B cell (primary cell): ENCODE measurements around the gene WDR90. TPM values are rescaled to one million over a fixed set of nuclear protein-coding genes. Genes with fewer than 3 reads are reported as not detected.
"Not testable (repeated sequence)": the region's sequence is repeated elsewhere in the genome, so short reads cannot be mapped to it uniquely, and the experiment has no call there.

ENCODE experiments used
- ATAC-seq: fragments of 200-7000 bp; cut with Tn5 transposase; one replicate; pipeline ENCODE4 v1.10.0; 2021; ENCODE audit warnings: low read depth, mild to moderate bottlenecking, moderate number of reproducible peaks, moderate library complexity
- CTCF ChIA-PET: fragments of 350-600 bp; sonication (Branson Sonifier 250); formaldehyde crosslinking; loops from one replicate; lab custom pipeline; 2021; ENCODE audit warnings: antibody characterized with exemption, inconsistent platforms; lab: Charles Lee
- POLR2A ChIA-PET: fragments of 350-600 bp; sonication (Branson Sonifier 250); formaldehyde crosslinking; loops from one replicate; lab custom pipeline; 2021; ENCODE audit warnings: antibody characterized with exemption; lab: Charles Lee
- DNase-seq: peaks from one replicate; pipeline ENCODE4 v3.0.0; 2013
- H2AFZ ChIP-seq: 2 replicates; pipeline ENCODE4 v1.6.1; 2012; ENCODE audit warnings: mild to moderate bottlenecking, low read depth, low read length; ENCODE audit not compliant: insufficient read depth, poor library complexity, severe bottlenecking
- H3K27ac ChIP-seq, 2 donors: 1 replicate in 1 of 2; 2 replicates in 1 of 2; pipeline ENCODE4 v1.5.1; 2012 to 2013; ENCODE audit warnings: low read length in 2 of 2, mild to moderate bottlenecking in 2 of 2, moderate library complexity in 1 of 2
- H3K27me3 ChIP-seq, 4 experiments: fragments of 200-600 bp in 1 of 4; sonication (generic) in 1 of 4; replicated peaks in 1 of 4; 1 replicate in 2 of 4; 2 replicates in 2 of 4; pipeline versions ENCODE4 v1.6.1 to v1.7.0; 2013 to 2016; ENCODE audit warnings: low read length in 3 of 4, mild to moderate bottlenecking in 2 of 4, mixed read lengths in 1 of 4, moderate library complexity in 1 of 4; ENCODE audit not compliant: insufficient read depth in 4 of 4, control insufficient read depth in 3 of 4; ENCODE audit errors: control extremely low read depth in 1 of 4
- H3K36me3 ChIP-seq, 2 experiments: replicated peaks in 1 of 2; 1 replicate in 1 of 2; 2 replicates in 1 of 2; pipeline versions ENCODE4 v1.6.1 to v1.7.1; 2013; ENCODE audit warnings: low read length in 1 of 2; ENCODE audit not compliant: insufficient read depth in 2 of 2, control insufficient read depth in 1 of 2; ENCODE audit errors: control extremely low read depth in 1 of 2, extremely low read depth in 1 of 2
- H3K4me1 ChIP-seq, 2 donors: fragments of 200-600 bp in 1 of 2; sonication (generic) in 1 of 2; 1 replicate in 1 of 2; 2 replicates in 1 of 2; pipeline versions ENCODE4 v1.5.1 to v1.6.1; 2013 to 2017; ENCODE audit warnings: low read length in 2 of 2; ENCODE audit not compliant: control insufficient read depth in 2 of 2, insufficient read depth in 2 of 2
- H3K4me2 ChIP-seq: replicated peaks from 2 replicates; pipeline ENCODE3; 2012; ENCODE audit warnings: mild to moderate bottlenecking, low read depth, low read length; ENCODE audit not compliant: poor library complexity, severe bottlenecking
- H3K4me3 ChIP-seq, 5 experiments: fragments of 200-600 bp in 1 of 5; sonication (generic) in 1 of 5; 1 replicate in 3 of 5; 2 replicates in 2 of 5; pipeline versions ENCODE4 v1.5.1 to v1.7.0; 2011 to 2016; ENCODE audit warnings: low read length in 4 of 5, mild to moderate bottlenecking in 4 of 5, low read depth in 2 of 5, control low read depth in 1 of 5, moderate library complexity in 1 of 5; ENCODE audit not compliant: insufficient read depth in 1 of 5; ENCODE audit errors: control extremely low read depth in 1 of 5, extremely low read depth in 1 of 5
- H3K79me2 ChIP-seq: fragments of 200-600 bp; sonication (generic); one replicate; pipeline ENCODE4 v1.6.0; 2016; ENCODE audit warnings: low read length; ENCODE audit not compliant: control insufficient read depth, insufficient read depth
- H3K9ac ChIP-seq: fragments of 200-600 bp; sonication (generic); 2 replicates; pipeline ENCODE4 v1.6.1; 2017; ENCODE audit warnings: mild to moderate bottlenecking, low read length, moderate library complexity
- H3K9me3 ChIP-seq, 3 donors: one replicate each; pipeline versions ENCODE4 v1.6.1 to v1.7.1; 2013; ENCODE audit warnings: low read length in 2 of 3; ENCODE audit not compliant: control insufficient read depth in 2 of 3, insufficient read depth in 1 of 3; ENCODE audit errors: control extremely low read depth in 1 of 3
- H4K20me1 ChIP-seq: 2 replicates; pipeline ENCODE4 v1.6.0; 2012; ENCODE audit warnings: mild to moderate bottlenecking, low read length; ENCODE audit not compliant: insufficient read depth, control insufficient read depth, poor library complexity, severe bottlenecking
- H3K27ac Mint-ChIP-seq: one replicate; pipeline ENCODE4 v1.8.0; 2021; ENCODE audit warnings: mixed read lengths
- H3K27me3 Mint-ChIP-seq: one replicate; pipeline ENCODE4 v1.8.0; 2021; ENCODE audit warnings: mixed read lengths
- H3K4me1 Mint-ChIP-seq: one replicate; pipeline ENCODE4 v1.8.0; 2021; ENCODE audit warnings: mixed read lengths
- H3K4me3 Mint-ChIP-seq: one replicate; pipeline ENCODE4 v1.8.0; 2021; ENCODE audit warnings: mixed read lengths
- H3K9me3 Mint-ChIP-seq: one replicate; pipeline ENCODE4 v1.8.0; 2022; ENCODE audit warnings: mixed read lengths; ENCODE audit not compliant: insufficient read depth
- EZH2 ChIP-seq: IDR thresholded peaks from 2 replicates; pipeline ENCODE4 v1.6.1; 2012; ENCODE audit warnings: borderline replicate concordance, low read depth, mild to moderate bottlenecking, moderate library complexity, low read length; ENCODE audit not compliant: insufficient read depth, poor library complexity, severe bottlenecking
- WGBS: methylation state at CpG from one replicate; pipeline ENCODE4 v1.1.5; 2013; ENCODE audit warnings: missing lambda C conversion rate; ENCODE audit not compliant: insufficient coverage; 5-methylcytosine and 5-hydroxymethylcytosine counted together
- intact Hi-C: fragments of 100-400 bp; cut with micrococcal nuclease; formaldehyde crosslinking; loops from one replicate; pipeline ENCODE4 v1.10.0; 2022
- polyA plus RNA-seq: library from polyadenylated mRNA; depleted of rRNA; stranded (reverse); fragments of >200 nt; gene quantifications from 2 replicates; pipeline ENCODE4 v1.2.3, GENCODE V29; 2012
- total RNA-seq, 2 donors: library from RNA; stranded (reverse); fragments of 120-200 nt in 1 of 2; gene quantifications; 1 replicate in 1 of 2; 2 replicates in 1 of 2; pipeline versions ENCODE4 v1.2.3 to v1.2.4, GENCODE V29; 2013 to 2022
- TF ChIP-seq, protein P1 (sequence below): fragments of 200-600 bp; IDR thresholded peaks from one replicate; pipeline ENCODE4 v1.8.0; 2022; ENCODE audit warnings: antibody characterized with exemption, mild to moderate bottlenecking

The WDR90 gene
- total and polyA plus RNA-seq, 2 donors (not counting 1 experiment from before 2014, with no cell fraction given) = 23.1 to 34.7 TPM

DNA sequence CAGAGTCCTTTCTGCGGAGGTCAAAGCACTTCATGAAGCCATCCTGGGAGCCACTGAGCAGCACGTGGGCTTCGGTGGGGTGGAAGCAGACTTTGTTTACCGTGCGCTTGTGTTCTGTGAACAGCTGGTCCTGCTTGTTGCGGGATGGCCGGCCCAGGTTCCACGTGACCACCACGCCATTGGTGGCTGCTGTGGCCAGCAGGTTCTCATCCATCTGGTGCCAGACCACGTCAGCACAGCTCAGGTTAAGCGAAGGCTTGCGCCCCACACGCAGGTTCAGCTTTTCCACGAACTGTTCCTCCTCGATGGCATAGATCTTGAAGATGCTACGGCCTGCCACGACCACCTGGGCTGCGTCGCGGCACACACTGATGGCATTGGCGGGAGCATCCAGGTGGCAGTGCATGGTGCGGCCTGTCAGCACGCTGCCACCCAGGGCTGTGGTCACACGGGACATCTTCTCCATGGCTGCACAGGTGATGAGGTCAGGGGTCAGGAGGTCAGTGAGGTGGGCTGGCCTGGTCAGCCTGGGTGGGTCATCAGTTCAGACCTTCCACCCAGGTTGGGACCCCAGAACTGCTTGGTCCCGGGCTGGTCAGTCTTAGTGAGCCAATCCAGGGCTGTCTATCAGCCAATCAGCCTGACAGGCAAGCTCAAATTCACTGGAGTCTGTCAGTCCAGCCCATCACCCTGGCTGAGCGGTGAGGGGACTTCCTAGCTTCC, 40.2 kb downstream of the WDR90 start:
- H3K27me3 Mint-ChIP-seq = peaks cover 5% of the 10 kb centered on the region
- peak overlapping the region; percentile 53 to 80 (median 75) for H3K4me3 ChIP-seq
- ATAC-seq (no peak), DNase-seq (no peak)
- peaks cover 4% of the 10 kb centered on the region for H4K20me1 ChIP-seq
- peaks cover 0 to 17% (median 4%) of the 10 kb centered on the region in 4 experiments for H3K27me3 ChIP-seq
- H3K4me3 Mint-ChIP-seq = peak overlapping the region; percentile 93
- peak overlapping the region; percentile 63 to 91 for H3K27ac ChIP-seq
- peak overlapping the region; percentile 92 for H3K27ac Mint-ChIP-seq
- H3K4me1 ChIP-seq = peaks cover 26 to 31% of the 10 kb centered on the region in 2 donors
- CTCF ChIA-PET = interaction anchor here (0.8 to 1.6 kb wide), 3 partner anchors 9 to 1315 kb away, joined by 3 to 7 read pairs (median 3); partner anchors contain the start of gene STUB1
- no peak for TF ChIP-seq EZH2
- TF ChIP-seq, protein P1, sequence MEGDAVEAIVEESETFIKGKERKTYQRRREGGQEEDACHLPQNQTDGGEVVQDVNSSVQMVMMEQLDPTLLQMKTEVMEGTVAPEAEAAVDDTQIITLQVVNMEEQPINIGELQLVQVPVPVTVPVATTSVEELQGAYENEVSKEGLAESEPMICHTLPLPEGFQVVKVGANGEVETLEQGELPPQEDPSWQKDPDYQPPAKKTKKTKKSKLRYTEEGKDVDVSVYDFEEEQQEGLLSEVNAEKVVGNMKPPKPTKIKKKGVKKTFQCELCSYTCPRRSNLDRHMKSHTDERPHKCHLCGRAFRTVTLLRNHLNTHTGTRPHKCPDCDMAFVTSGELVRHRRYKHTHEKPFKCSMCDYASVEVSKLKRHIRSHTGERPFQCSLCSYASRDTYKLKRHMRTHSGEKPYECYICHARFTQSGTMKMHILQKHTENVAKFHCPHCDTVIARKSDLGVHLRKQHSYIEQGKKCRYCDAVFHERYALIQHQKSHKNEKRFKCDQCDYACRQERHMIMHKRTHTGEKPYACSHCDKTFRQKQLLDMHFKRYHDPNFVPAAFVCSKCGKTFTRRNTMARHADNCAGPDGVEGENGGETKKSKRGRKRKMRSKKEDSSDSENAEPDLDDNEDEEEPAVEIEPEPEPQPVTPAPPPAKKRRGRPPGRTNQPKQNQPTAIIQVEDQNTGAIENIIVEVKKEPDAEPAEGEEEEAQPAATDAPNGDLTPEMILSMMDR = no peak
- POLR2A ChIA-PET = interaction anchor here (1.1 to 1.3 kb wide), 3 partner anchors 9 to 32 kb away, joined by 3 to 6 read pairs (median 4); partner anchors contain the start of genes ANTKMT and STUB1
- peaks cover 22% of the 10 kb centered on the region for H3K79me2 ChIP-seq
- H3K9me3 ChIP-seq = peaks cover 0 to 20% (median 0%) of the 10 kb centered on the region in 3 donors
- H3K4me2 ChIP-seq = peak overlapping the region; percentile 99
- H3K36me3 ChIP-seq = peaks cover 0 to 11% of the 10 kb centered on the region in 2 experiments
- intact Hi-C loops = no loop called here
- H3K9ac ChIP-seq = peak overlapping the region; percentile 96
- H3K9me3 Mint-ChIP-seq = no peaks in the 10 kb centered on the region
- 87% methylated on average over 26 of the region's 26 CpGs for WGBS
- H2AFZ ChIP-seq = peak overlapping the region; percentile 88
- H3K4me1 Mint-ChIP-seq = peaks cover 24% of the 10 kb centered on the region

DNA sequence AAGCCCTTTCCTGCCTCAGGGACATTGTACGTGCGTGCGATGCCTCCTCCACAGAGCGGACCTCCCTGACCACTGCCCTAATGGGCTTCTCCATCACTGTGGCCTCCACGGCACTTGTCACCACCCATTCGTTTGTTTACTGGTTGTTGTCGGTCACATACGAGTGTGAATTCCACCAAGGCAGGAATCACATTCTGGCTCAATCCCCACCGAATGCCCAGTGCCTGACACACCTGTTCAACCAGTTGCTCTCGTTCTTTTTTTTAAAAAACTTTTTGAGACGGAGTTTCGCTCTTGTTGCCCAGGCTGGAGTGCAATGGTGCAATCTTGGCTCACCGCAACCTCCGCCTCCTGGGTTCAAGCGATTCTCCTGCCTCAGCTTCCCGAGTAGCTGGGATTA, 42.1 kb downstream of the WDR90 start:
- H3K27ac ChIP-seq, H4K20me1 ChIP-seq, H3K4me2 ChIP-seq, DNase-seq, ATAC-seq, H3K4me3 ChIP-seq, H3K9ac ChIP-seq, H3K9me3 Mint-ChIP-seq, intact Hi-C loops, H2AFZ ChIP-seq, POLR2A ChIA-PET, H3K36me3 ChIP-seq, CTCF ChIA-PET: not testable (repeated sequence)
- Mint-ChIP-seq H3K4me1 (peaks cover 29% of the 10 kb centered on the region), H3K4me3 (peak overlapping the region; percentile 76), H3K27ac (peak overlapping the region; percentile 85), H3K27me3 (peaks cover 12% of the 10 kb centered on the region)
- Histone ChIP-seq H3K4me1 (peaks cover 36 to 40% of the 10 kb centered on the region in 2 donors), H3K9me3 (peaks cover 0 to 28% (median 0%) of the 10 kb centered on the region in 3 donors), H3K79me2 (peaks cover 18% of the 10 kb centered on the region), H3K27me3 (peaks cover 0 to 34% (median 12%) of the 10 kb centered on the region in 4 experiments)
- WGBS = 91% methylated on average over 14 of the region's 16 CpGs
